NT2/D1 (cell line): ENCODE measurements around the gene UBAC2.

Experiments
- SUZ12 ChIP-seq: IDR thresholded peaks from 2 replicates; pipeline ENCODE4 v1.6.1; 2011; ENCODE audit not compliant: insufficient read length, insufficient read depth; ENCODE audit errors: extremely low read depth
- YY1 ChIP-seq: IDR thresholded peaks from 2 replicates; pipeline ENCODE4 v1.6.1; 2011; ENCODE audit not compliant: insufficient read length, insufficient read depth
- ZNF274 ChIP-seq: IDR thresholded peaks from 2 replicates; pipeline ENCODE4 v1.6.1; 2011; ENCODE audit warnings: mild to moderate bottlenecking, low read depth, low read length

- no peak for TF ChIP-seq YY1
- no peak for TF ChIP-seq ZNF274
- no peak for TF ChIP-seq SUZ12
Measured at GRCh38 chr13:99255271-99255670, 54.6 kb downstream of the UBAC2 start.
